Measurements from ENCODE around the gene SPRY2. TPM values are rescaled to one million over a fixed set of nuclear protein-coding genes. Genes with fewer than 3 reads are reported as not detected.

SPRY2 gene
- total and polyA plus RNA-seq, 8 donors, result 4.0 to 33.2 (median 20.2) TPM

DNA sequence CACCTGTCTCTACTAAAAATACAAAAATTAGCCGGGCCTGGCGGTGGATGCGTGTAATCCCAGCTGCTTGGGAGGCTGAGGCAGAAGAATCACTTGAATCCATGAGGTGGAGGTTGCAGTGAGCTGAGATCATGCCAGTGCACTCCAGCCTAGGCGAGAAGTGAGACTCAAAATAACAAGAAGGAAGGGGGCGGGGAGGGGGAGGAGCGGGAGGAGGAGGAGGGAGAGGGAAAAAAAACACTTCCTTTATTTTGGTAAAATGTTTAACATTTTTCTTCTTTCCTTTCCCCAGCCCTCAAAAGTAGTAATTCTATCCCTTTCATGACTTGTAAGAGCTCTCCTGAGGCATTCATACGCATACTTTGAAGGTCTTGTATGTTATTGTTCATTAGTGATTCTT is 44.3 kb downstream of the SPRY2 start:
- no peak overlapping the region for H3K4me3 ChIP-seq
- intact Hi-C loops (cut with DNase I; ENCODE audit: low total_unique reads), result no loop called here
- no peak overlapping the region for H3K27ac ChIP-seq
- H3K36me3 ChIP-seq, result no peaks in the 10 kb centered on the region
- 83 to 89% (median 88%) methylated on average over 7 of the region's 7 CpGs for WGBS, 5 donors
- no peaks in the 10 kb centered on the region for H3K27me3 ChIP-seq
- no peak for DNase-seq
- H3K9me3 ChIP-seq, result no peaks in the 10 kb centered on the region
- TF ChIP-seq POLR2AphosphoS5 (IDR thresholded peaks at IDR 0.05) (no peak), POLR2A (IDR thresholded peaks at IDR 0.05) (no peak), EP300 (IDR thresholded peaks at IDR 0.05) (no peak)
- TF ChIP-seq, protein P1, sequence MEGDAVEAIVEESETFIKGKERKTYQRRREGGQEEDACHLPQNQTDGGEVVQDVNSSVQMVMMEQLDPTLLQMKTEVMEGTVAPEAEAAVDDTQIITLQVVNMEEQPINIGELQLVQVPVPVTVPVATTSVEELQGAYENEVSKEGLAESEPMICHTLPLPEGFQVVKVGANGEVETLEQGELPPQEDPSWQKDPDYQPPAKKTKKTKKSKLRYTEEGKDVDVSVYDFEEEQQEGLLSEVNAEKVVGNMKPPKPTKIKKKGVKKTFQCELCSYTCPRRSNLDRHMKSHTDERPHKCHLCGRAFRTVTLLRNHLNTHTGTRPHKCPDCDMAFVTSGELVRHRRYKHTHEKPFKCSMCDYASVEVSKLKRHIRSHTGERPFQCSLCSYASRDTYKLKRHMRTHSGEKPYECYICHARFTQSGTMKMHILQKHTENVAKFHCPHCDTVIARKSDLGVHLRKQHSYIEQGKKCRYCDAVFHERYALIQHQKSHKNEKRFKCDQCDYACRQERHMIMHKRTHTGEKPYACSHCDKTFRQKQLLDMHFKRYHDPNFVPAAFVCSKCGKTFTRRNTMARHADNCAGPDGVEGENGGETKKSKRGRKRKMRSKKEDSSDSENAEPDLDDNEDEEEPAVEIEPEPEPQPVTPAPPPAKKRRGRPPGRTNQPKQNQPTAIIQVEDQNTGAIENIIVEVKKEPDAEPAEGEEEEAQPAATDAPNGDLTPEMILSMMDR (IDR thresholded peaks at IDR 0.05), result no peak
- no peaks in the 10 kb centered on the region for H3K4me1 ChIP-seq

DNA sequence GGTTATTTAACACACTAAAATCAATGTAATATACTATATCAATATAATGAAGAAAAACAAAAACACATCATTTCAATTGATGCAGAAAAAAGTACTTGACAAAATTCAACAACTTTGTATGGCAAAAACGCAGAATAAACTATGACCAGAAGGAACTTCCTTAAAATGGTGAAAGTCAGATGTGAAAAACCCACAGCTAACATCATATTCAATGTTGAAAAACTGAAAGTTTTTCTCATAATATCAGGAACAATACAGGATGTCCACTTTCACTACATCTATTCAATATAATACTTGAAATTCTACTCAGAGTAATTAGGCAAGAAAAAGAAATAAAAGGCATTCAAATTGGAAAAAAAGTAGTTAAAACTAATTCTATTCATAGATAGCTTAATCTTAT is 50.3 kb downstream of the SPRY2 start:
- TF ChIP-seq POLR2A (IDR thresholded peaks at IDR 0.05) (no peak), POLR2AphosphoS5 (IDR thresholded peaks at IDR 0.05) (no peak), EP300 (IDR thresholded peaks at IDR 0.05) (no peak)
- TF ChIP-seq, protein P1 (IDR thresholded peaks at IDR 0.05), result no peak
- Histone ChIP-seq H3K4me3 (no peak overlapping the region), H3K36me3 (no peaks in the 10 kb centered on the region), H3K27me3 (no peaks in the 10 kb centered on the region), H3K27ac (no peak overlapping the region), H3K4me1 (no peaks in the 10 kb centered on the region), H3K9me3 (no peaks in the 10 kb centered on the region)
- intact Hi-C loops (cut with DNase I; ENCODE audit: low total_unique reads), result no loop called here
- WGBS, 5 donors, result 86 to 100% (median 92%) methylated on average over 1 of the region's 1 CpG
- no peak for DNase-seq

Small RNAs within 50 kb of the gene (small RNA-seq; reads per million reads assigned to genes)
- gene RNU6-61P, result 0 to 0.15 (median 0) reads per million in 4 donors

Data from stomach (tissue), 9 donors.